Measurements from ENCODE around the gene LRR1. TPM values are rescaled to one million over a fixed set of nuclear protein-coding genes. Genes with fewer than 3 reads are reported as not detected.

LRR1 gene
- 10 to 100 TPM; 37.1 to 43.2 (median 42.2) TPM for total RNA-seq

DNA sequence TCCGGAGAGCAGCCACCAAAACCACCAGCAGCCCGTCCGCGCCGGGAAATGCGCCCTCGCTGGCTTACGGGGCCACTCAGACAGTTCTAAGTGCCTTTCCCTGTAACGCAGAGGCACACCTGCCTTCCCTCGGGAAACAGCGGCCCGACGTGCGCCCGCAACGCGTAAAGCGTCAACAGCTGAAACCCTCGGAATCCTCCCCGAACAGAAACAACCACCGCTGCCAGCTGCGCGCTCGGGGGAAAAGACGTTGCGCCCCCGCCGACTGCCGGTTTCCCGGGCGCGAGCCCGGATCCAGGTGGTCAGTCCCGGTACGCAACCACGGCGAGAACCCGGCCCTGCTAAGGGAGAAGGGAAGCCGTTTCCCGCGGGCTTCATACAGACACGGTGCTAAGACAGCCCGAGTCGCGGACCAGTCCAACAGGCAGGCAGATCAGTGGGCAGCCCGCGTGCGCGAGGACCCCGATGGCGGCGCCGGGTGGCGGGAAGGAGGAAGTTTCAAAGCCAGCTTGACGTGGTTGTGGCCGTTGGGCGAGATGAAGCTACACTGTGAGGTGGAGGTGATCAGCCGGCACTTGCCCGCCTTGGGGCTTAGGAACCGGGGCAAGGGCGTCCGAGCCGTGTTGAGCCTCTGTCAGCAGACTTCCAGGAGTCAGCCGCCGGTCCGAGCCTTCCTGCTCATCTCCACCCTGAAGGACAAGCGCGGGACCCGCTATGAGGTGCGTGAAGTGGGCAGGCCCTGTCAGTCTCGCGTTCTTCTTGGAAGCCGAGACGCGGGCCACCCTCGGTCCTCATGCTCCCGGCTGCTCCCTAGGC is at the start of gene LRR1:
Gene LRR1 (plus strand): TSS at position 456 of the 816 bp plus-strand sequence. CDS start 81 bp downstream, at position 537.
- H3K27me3 Mint-ChIP-seq (ENCODE audit: low read depth), result no peaks in the 10 kb centered on the region
- H3K36me3 Mint-ChIP-seq (ENCODE audit: insufficient read depth), result no peaks in the 10 kb centered on the region
- ATAC-seq (peak; percentile 84 to 85), DNase-seq (peak; percentile 73)
- peaks cover 22% of the 10 kb centered on the region for H3K4me1 Mint-ChIP-seq (ENCODE audit: low read depth)
- no peaks in the 10 kb centered on the region for H3K9me3 Mint-ChIP-seq
- peak within 1 kb of the TSS; percentile 98 for H3K4me3 Mint-ChIP-seq

- Mint-ChIP-seq H3K27me3 (ENCODE audit: low read depth) (no peaks in the 10 kb centered on the region), H3K4me3 (no peak overlapping the region), H3K36me3 (ENCODE audit: insufficient read depth) (no peaks in the 10 kb centered on the region), H3K9me3 (no peaks in the 10 kb centered on the region), H3K4me1 (ENCODE audit: low read depth) (no peaks in the 10 kb centered on the region)
- no peak for DNase-seq
- ATAC-seq, result no peak
Measured at GRCh38 chr14:49549446-49549845, 49.3 kb upstream of the LRR1 start.

GRCh38 chr14:49549881-49550280 is 48.9 kb upstream of the LRR1 start:
- no peaks in the 10 kb centered on the region for H3K9me3 Mint-ChIP-seq
- ATAC-seq, result no peak
- H3K4me1 Mint-ChIP-seq (ENCODE audit: low read depth), result no peaks in the 10 kb centered on the region

GRCh38 chr14:49550286-49551184 is 48.2 kb upstream of the LRR1 start:
- no peak for DNase-seq
- no peaks in the 10 kb centered on the region for H3K4me1 Mint-ChIP-seq (ENCODE audit: low read depth)
- no peaks in the 10 kb centered on the region for H3K27me3 Mint-ChIP-seq (ENCODE audit: low read depth)
- no peak for ATAC-seq
- H3K4me3 Mint-ChIP-seq, result no peak overlapping the region
- H3K9me3 Mint-ChIP-seq, result no peaks in the 10 kb centered on the region
- no peaks in the 10 kb centered on the region for H3K36me3 Mint-ChIP-seq (ENCODE audit: insufficient read depth)

More at GRCh38 chr14:49549881-49550280, 48.9 kb upstream of the LRR1 start:
- Mint-ChIP-seq H3K27me3 (ENCODE audit: low read depth) (no peaks in the 10 kb centered on the region), H3K36me3 (ENCODE audit: insufficient read depth) (no peaks in the 10 kb centered on the region), H3K4me3 (no peak overlapping the region)
- DNase-seq, result no peak

GRCh38 chr14:49551569-49551968 is 47.2 kb upstream of the LRR1 start:
- Mint-ChIP-seq H3K4me1 (ENCODE audit: low read depth) (no peaks in the 10 kb centered on the region), H3K4me3 (no peak overlapping the region), H3K9me3 (no peaks in the 10 kb centered on the region), H3K27me3 (ENCODE audit: low read depth) (no peaks in the 10 kb centered on the region), H3K36me3 (ENCODE audit: insufficient read depth) (no peaks in the 10 kb centered on the region)
- no peak for ATAC-seq
- DNase-seq, result no peak

DNA sequence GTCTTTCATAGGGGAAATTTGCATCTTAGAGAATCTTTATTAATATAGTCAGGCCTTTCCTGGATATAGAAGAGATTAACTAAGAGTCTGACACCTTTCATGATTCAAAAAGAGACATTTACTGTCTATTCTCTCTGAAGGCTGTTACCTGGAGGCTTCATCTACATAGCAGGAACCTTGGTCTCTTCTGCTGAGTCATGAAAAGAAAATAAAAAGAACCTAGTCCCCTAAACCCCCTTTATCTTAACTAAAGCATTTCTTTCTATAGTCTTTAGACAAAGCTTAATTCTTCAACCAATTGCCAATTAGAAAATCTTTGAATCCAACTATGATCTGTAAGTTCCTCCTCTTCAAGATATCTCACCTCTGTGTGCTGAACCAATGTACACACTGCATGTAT is 45.6 kb upstream of the LRR1 start:
- Mint-ChIP-seq H3K4me1 (ENCODE audit: low read depth) (no peaks in the 10 kb centered on the region), H3K4me3 (no peak overlapping the region), H3K36me3 (ENCODE audit: insufficient read depth) (no peaks in the 10 kb centered on the region), H3K9me3 (no peaks in the 10 kb centered on the region), H3K27me3 (ENCODE audit: low read depth) (no peaks in the 10 kb centered on the region)
- no peak for DNase-seq
- no peak for ATAC-seq

DNA sequence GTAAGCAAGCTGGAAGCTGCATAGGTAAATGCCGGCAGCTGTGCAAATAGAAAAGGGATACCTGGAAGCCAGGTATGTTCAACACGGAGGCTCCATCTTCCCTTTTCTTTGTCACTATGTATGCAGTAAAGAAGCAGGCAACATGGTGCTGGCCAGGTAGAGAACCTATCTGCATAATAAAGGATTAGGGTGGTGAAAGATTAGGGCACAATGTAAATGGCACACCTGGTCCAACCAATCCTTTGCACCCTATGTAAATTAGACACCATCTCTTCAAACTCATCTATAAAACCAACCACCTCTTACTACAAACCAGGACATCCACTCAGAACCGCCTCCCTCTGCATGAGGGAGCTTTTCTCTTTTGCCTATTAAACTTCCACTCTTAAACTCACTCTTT is 44.8 kb upstream of the LRR1 start:
- no peaks in the 10 kb centered on the region for H3K27me3 Mint-ChIP-seq (ENCODE audit: low read depth)
- DNase-seq, result no peak
- H3K9me3 Mint-ChIP-seq, result no peaks in the 10 kb centered on the region
- H3K36me3 Mint-ChIP-seq (ENCODE audit: insufficient read depth), result no peaks in the 10 kb centered on the region
- no peak for ATAC-seq
- no peaks in the 10 kb centered on the region for H3K4me1 Mint-ChIP-seq (ENCODE audit: low read depth)
- no peak overlapping the region for H3K4me3 Mint-ChIP-seq

DNA sequence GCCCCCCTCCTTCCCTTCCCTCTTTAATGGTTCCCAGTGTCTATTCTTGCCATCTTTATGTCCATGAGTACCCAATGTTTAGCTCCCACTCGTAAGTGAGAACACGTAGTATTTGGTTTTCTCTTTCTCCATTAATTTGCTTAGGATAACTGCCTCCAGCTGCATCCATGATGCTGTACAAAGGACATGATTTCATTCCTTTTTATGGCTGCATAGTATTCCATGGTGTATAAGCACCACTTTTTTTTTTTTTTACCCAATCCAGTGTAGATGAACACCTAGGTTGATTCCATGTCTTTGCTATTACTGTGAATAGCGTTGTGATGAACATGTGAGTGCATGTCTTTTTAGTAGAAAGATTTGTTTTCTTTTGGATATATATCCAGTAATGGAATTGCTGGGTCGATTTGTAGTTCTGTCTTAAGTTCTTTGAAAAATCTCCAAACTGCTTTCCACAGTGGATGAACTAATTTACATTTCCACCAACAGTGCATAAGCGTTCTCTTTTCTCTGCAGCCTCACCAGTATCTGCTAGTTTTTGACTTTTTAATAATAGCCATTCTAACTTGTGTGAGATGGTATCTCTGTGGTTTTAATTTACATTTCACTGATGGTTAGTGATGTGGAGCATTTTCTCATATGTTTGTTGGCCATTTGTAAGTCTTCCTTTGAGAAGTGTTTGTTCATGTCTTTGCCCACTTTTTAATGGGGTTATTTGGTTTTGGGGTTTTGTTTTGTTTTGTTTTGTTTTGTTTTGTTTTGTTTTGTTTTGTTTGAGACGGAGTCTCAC is 38.6 kb upstream of the LRR1 start:
- Mint-ChIP-seq H3K4me3 (no peak overlapping the region), H3K36me3 (ENCODE audit: insufficient read depth) (peaks cover 2% of the 10 kb centered on the region), H3K4me1 (ENCODE audit: low read depth) (no peaks in the 10 kb centered on the region), H3K27me3 (ENCODE audit: low read depth) (peaks cover 4% of the 10 kb centered on the region), H3K9me3 (no peaks in the 10 kb centered on the region)
- no peak for ATAC-seq
- no peak for DNase-seq

- H3K4me1 Mint-ChIP-seq (ENCODE audit: low read depth), result no peaks in the 10 kb centered on the region
- H3K4me3 Mint-ChIP-seq, result no peak overlapping the region
- peaks cover 6% of the 10 kb centered on the region for H3K9me3 Mint-ChIP-seq
- ATAC-seq (no peak), DNase-seq (no peak)
- peaks cover 3% of the 10 kb centered on the region for H3K27me3 Mint-ChIP-seq (ENCODE audit: low read depth)
- peaks cover 14% of the 10 kb centered on the region for H3K36me3 Mint-ChIP-seq (ENCODE audit: insufficient read depth)
Measured at GRCh38 chr14:49566714-49567113, 32.0 kb upstream of the LRR1 start.

DNA sequence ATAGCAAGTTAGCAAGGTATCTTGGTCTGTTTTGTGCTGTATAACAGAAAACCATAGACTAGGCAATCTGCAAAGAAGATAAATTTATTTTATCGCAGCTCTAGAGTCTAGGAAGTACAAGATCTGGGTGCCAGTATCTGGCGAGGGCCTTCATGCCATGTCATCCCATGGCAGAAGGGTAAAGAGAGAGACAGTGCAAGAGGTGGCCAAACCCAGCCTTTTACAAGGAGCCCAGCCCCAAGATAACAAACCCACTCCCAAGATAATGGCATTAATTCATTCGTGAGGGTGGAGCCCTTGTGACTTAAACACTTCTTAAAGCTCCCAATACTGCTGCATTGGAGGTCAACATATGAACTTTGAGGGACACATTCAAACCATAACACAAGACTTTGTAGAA is 29.5 kb upstream of the LRR1 start:
- Mint-ChIP-seq H3K27me3 (ENCODE audit: low read depth) (no peaks in the 10 kb centered on the region), H3K4me1 (ENCODE audit: low read depth) (peaks cover 7% of the 10 kb centered on the region), H3K4me3 (no peak overlapping the region), H3K36me3 (ENCODE audit: insufficient read depth) (peaks cover 19% of the 10 kb centered on the region), H3K9me3 (peaks cover 6% of the 10 kb centered on the region)
- no peak for DNase-seq
- ATAC-seq, result no peak

DNA sequence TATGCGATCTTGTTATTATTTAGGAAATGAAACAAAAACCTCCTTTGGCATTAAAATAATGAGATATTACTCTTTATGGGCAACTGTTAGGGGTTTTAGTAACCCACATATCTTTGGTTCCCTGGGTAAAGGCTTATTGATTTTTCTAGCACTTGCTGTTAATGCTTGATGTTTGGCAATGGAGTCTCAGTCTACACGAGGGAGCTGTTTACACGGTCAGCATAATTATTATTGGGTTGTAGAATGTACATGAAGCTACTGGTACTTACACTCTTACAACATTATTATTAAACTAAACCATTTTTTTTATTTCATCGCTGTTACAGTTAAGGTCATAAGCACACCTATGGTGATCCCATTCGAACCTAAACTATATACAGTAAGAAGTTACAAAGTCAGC is 24.7 kb upstream of the LRR1 start:
- H3K9me3 Mint-ChIP-seq, result peaks cover 6% of the 10 kb centered on the region
- H3K27me3 Mint-ChIP-seq (ENCODE audit: low read depth), result no peaks in the 10 kb centered on the region
- ATAC-seq (no peak), DNase-seq (no peak)
- peaks cover 38% of the 10 kb centered on the region for H3K36me3 Mint-ChIP-seq (ENCODE audit: insufficient read depth)
- H3K4me3 Mint-ChIP-seq, result no peak overlapping the region
- H3K4me1 Mint-ChIP-seq (ENCODE audit: low read depth), result peaks cover 17% of the 10 kb centered on the region

GRCh38 chr14:49578141-49578540 is 20.6 kb upstream of the LRR1 start:
- no peaks in the 10 kb centered on the region for H3K9me3 Mint-ChIP-seq

DNA sequence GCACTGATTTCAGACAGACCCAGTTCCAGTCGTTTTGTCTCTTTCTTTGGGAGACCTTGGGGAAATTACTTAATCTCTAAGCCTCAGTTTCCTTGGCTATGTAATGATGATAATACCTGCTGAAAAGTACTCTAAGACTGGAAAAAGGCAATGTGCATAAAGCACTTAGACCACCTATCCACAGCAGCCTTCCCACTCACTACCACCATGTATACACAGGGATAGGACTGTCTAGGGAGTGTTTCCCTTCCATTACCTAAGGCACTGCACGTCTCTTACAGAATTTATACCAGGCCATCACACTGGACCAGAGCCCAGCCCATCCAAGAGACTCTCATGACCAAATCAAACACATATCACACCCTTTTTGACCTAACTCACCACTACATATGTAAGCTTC is 18.9 kb upstream of the LRR1 start:
- DNase-seq (no peak), ATAC-seq (no peak)
- H3K9me3 Mint-ChIP-seq, result no peaks in the 10 kb centered on the region
- H3K4me3 Mint-ChIP-seq, result peak overlapping the region; percentile 9
- H3K27me3 Mint-ChIP-seq (ENCODE audit: low read depth), result no peaks in the 10 kb centered on the region
- peaks cover 52% of the 10 kb centered on the region for H3K4me1 Mint-ChIP-seq (ENCODE audit: low read depth)
- peaks cover 53% of the 10 kb centered on the region for H3K36me3 Mint-ChIP-seq (ENCODE audit: insufficient read depth)

More at GRCh38 chr14:49578141-49578540, 20.6 kb upstream of the LRR1 start:
- H3K36me3 Mint-ChIP-seq (ENCODE audit: insufficient read depth), result peaks cover 42% of the 10 kb centered on the region
- no peak for DNase-seq
- no peak overlapping the region for H3K4me3 Mint-ChIP-seq
- no peaks in the 10 kb centered on the region for H3K27me3 Mint-ChIP-seq (ENCODE audit: low read depth)
- no peak for ATAC-seq
- H3K4me1 Mint-ChIP-seq (ENCODE audit: low read depth), result peaks cover 48% of the 10 kb centered on the region
